Peyer's patch (tissue), 4 donors: ENCODE measurements around the gene OR6M1. TPM values are rescaled to one million over a fixed set of nuclear protein-coding genes. Genes with fewer than 3 reads are reported as not detected.

Source experiments
- DNase-seq, 3 donors: peaks; one replicate each; pipeline ENCODE4 v3.0.0-alpha.2; 2017 to 2019
- H3K27ac ChIP-seq, 4 donors: fragments of 200-600 bp; sonication (generic); one replicate each; pipeline ENCODE4 v1.5.1; 2016 to 2019
- H3K27me3 ChIP-seq, 2 donors: fragments of 200-600 bp; sonication (generic); one replicate each; pipeline ENCODE4 v1.5.1; 2019
- H3K36me3 ChIP-seq, 3 donors: fragments of 200-600 bp; sonication (generic); one replicate each; pipeline ENCODE4 v1.5.1; 2016 to 2019
- H3K4me1 ChIP-seq, 4 donors: fragments of 200-600 bp; sonication (generic); one replicate each; pipeline ENCODE4 v1.5.1; 2016 to 2019
- H3K4me3 ChIP-seq, 4 donors: fragments of 200-600 bp; sonication (generic); 1 replicate in 3 of 4; 2 replicates in 1 of 4; pipeline ENCODE4 v1.5.1; 2016 to 2019; ENCODE audit warnings: mild to moderate bottlenecking in 1 of 4
- H3K9me3 ChIP-seq, 4 donors: fragments of 200-600 bp; sonication (generic); one replicate each; pipeline ENCODE4 v1.5.1; 2016 to 2019; ENCODE audit warnings: mild to moderate bottlenecking in 1 of 4
- POLR2A ChIP-seq, 2 donors: fragments of 450-650 bp; IDR thresholded peaks; one replicate each; pipeline ENCODE4 v1.5.1; 2017; ENCODE audit warnings: antibody characterized with exemption in 2 of 2, mild to moderate bottlenecking in 2 of 2, moderate library complexity in 2 of 2
- small RNA-seq, 2 donors: library from RNA; depleted of rRNA; stranded (forward); fragments of <200 nt; gene quantifications; one replicate each; pipeline ENCODE3, GENCODE V24; 2016
- total RNA-seq, 4 donors: library from RNA; depleted of rRNA; stranded (reverse); fragments of >200 nt; gene quantifications; one replicate each; pipeline ENCODE4 v1.1.0, GENCODE V29; 2016
- TF ChIP-seq, protein P1 (sequence below), 6 experiments: fragments of 450-650 bp in 4 of 6; fragments of 200-600 bp in 2 of 6; sonication (generic) in 1 of 6; IDR thresholded peaks; one replicate each; pipeline ENCODE4 v1.5.1; 2017 to 2019; ENCODE audit warnings: antibody characterized with exemption in 6 of 6, mild to moderate bottlenecking in 3 of 6, moderate library complexity in 1 of 6

The OR6M1 gene
- total RNA-seq, 4 donors from 2014 or later, result not detected

DNA sequence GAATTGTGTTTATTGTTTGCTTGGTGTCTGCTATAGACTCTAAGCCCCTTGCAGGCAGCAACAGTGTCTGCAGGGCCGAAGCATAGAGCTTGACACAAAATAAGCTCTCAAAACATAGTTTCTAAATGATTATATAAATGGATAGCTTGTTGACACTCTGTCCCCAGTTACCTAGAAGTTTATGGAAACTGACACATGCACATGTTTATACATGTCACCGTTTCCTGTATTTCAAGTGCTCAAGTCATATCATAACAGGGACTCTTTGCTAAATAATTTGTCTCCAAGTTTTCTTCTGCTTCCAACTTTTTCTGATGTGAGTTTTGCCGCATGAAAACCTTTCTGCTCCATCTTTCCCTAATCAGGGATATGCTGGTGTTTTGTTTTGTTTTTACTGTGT, 48.2 kb downstream of the OR6M1 start:
- no peaks in the 10 kb centered on the region for H3K27me3 ChIP-seq
- TF ChIP-seq POLR2A (IDR thresholded peaks at IDR 0.05), result no peak
- no peaks in the 10 kb centered on the region for H3K4me1 ChIP-seq
- no peak for DNase-seq
- H3K9me3 ChIP-seq, result peaks cover 0 to 8% (median 3%) of the 10 kb centered on the region in 4 donors
- H3K27ac ChIP-seq, result no peak overlapping the region
- no peak overlapping the region for H3K4me3 ChIP-seq
- H3K36me3 ChIP-seq, result no peaks in the 10 kb centered on the region

DNA sequence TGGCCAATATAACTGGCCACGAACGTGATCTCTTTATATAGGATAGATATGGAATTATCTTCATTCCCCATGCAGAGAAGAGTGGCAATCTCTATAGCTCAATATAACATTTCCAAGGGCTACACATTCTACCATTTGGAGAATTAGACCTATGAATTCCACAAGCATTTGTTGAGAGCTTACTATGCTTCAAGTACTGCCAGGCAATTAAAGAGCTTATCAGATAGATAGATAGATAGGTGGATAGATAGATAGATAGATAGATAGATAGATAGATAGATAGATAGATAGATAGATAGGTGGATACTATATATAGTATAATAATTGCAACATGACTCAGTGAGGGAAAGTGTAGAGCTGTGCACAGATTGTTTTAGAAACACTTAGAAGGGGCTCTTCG, 50.3 kb downstream of the OR6M1 start:
- H3K27ac ChIP-seq, result no peak overlapping the region
- no peak overlapping the region for H3K4me3 ChIP-seq
- TF ChIP-seq, protein P1, sequence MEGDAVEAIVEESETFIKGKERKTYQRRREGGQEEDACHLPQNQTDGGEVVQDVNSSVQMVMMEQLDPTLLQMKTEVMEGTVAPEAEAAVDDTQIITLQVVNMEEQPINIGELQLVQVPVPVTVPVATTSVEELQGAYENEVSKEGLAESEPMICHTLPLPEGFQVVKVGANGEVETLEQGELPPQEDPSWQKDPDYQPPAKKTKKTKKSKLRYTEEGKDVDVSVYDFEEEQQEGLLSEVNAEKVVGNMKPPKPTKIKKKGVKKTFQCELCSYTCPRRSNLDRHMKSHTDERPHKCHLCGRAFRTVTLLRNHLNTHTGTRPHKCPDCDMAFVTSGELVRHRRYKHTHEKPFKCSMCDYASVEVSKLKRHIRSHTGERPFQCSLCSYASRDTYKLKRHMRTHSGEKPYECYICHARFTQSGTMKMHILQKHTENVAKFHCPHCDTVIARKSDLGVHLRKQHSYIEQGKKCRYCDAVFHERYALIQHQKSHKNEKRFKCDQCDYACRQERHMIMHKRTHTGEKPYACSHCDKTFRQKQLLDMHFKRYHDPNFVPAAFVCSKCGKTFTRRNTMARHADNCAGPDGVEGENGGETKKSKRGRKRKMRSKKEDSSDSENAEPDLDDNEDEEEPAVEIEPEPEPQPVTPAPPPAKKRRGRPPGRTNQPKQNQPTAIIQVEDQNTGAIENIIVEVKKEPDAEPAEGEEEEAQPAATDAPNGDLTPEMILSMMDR (IDR thresholded peaks at IDR 0.05), result no peak
- no peak for TF ChIP-seq POLR2A (IDR thresholded peaks at IDR 0.05)
- no peak for DNase-seq
- no peaks in the 10 kb centered on the region for H3K9me3 ChIP-seq
- H3K4me1 ChIP-seq, result no peaks in the 10 kb centered on the region
- no peaks in the 10 kb centered on the region for H3K27me3 ChIP-seq
- no peaks in the 10 kb centered on the region for H3K36me3 ChIP-seq

Small RNA genes within 50 kb of the gene (small RNA-seq; reads per million reads assigned to genes)
- gene RNU1-21P, result 0 reads per million in 2 donors

Other genes with a start within 250 kb of the OR6M1 start
- 1 to 10 TPM in 2 of 4 donors, under 1 TPM in 2; 0.80 to 4.4 (median 1.3) TPM for gene SCN3B, start 151.7 kb downstream of the OR6M1 start, total RNA-seq
- 10 to 100 TPM in 1 of 4 donors, 1 to 10 TPM in 3; 6.7 to 22.3 (median 8.2) TPM for gene ZNF202, start 64.7 kb downstream of the OR6M1 start, total RNA-seq
- gene OR6X1, start 51.8 kb downstream of the OR6M1 start, total RNA-seq, result not detected
- gene TMEM225, start 79.3 kb upstream of the OR6M1 start, total RNA-seq, result not detected
- not detected for gene OR8D4, start 95.8 kb upstream of the OR6M1 start, total RNA-seq
- gene OR4D5, start 133.3 kb upstream of the OR6M1 start, total RNA-seq, result not detected
- gene OR6T1, start 137.5 kb upstream of the OR6M1 start, total RNA-seq, result not detected
- gene OR10S1, start 171.4 kb upstream of the OR6M1 start, total RNA-seq, result not detected
- gene OR10G6, start 188.8 kb upstream of the OR6M1 start, total RNA-seq, result not detected
- not detected for gene OR10G4, start 206.6 kb upstream of the OR6M1 start, total RNA-seq
- gene OR10G9, start 216.7 kb upstream of the OR6M1 start, total RNA-seq, result not detected
- not detected for gene OR10G8, start 220.4 kb upstream of the OR6M1 start, total RNA-seq
- gene OR10G7, start 235.0 kb upstream of the OR6M1 start, total RNA-seq, result not detected